Pancreas (tissue), 10 donors: ENCODE measurements around the gene RAE1. TPM values are rescaled to one million over a fixed set of nuclear protein-coding genes. Genes with fewer than 3 reads are reported as not detected.
A peak's percentile ranks its signal among the peaks of the same experiment; 100 is the strongest.

Experiments
- ATAC-seq, 4 donors: fragments of 200-7000 bp; cut with Tn5 transposase; one replicate each; pipeline versions ENCODE4 v1.8.0 to v1.9.1; 2020; ENCODE audit warnings: mild to moderate bottlenecking in 4 of 4, moderate library complexity in 4 of 4
- DNase-seq, 6 donors: peaks; one replicate each; pipeline ENCODE4 v3.0.0-alpha.2; 2020
- FAIRE-seq: peaks from 2 replicates; lab custom pipeline; 2012; peaks lifted over from hg19 to GRCh38; lab: Jason Lieb, UNC
- H3K27ac ChIP-seq, 4 donors: fragments of 200-600 bp; sonication (generic); 1 replicate in 3 of 4; 2 replicates in 1 of 4; pipeline versions ENCODE4 v1.5.0 to v1.8.0; 2020
- H3K27me3 ChIP-seq, 4 donors: fragments of 200-600 bp; one replicate each; pipeline ENCODE4 v1.8.0; 2021
- H3K36me3 ChIP-seq, 3 donors: fragments of 200-600 bp; sonication (generic) in 1 of 3; one replicate each; pipeline versions ENCODE4 v1.5.0 to v1.8.0; 2020 to 2021
- H3K4me1 ChIP-seq, 3 donors: fragments of 200-600 bp; one replicate each; pipeline ENCODE4 v1.8.0; 2021
- H3K4me3 ChIP-seq, 4 donors: fragments of 200-600 bp; sonication (generic) in 2 of 4; one replicate each; pipeline versions ENCODE4 v1.5.0 to v1.8.0; 2020 to 2021
- H3K9me3 ChIP-seq, 4 donors: fragments of 200-600 bp; one replicate each; pipeline ENCODE4 v1.8.0; 2021
- CTCF ChIP-seq, 4 donors: fragments of 200-600 bp; sonication (generic) in 3 of 4; IDR thresholded peaks; one replicate each; pipeline versions ENCODE4 v1.5.0 to v1.8.0; 2021; ENCODE audit warnings: antibody characterized with exemption in 4 of 4
- WGBS, 2 donors: extraction: QIAGEN DNeasy Blood & Tissue Kit; methylation state at CpG; one replicate each; pipeline ENCODE4 v1.1.7; 2013; 5-methylcytosine and 5-hydroxymethylcytosine counted together
- intact Hi-C, 3 donors: fragments of 100-400 bp; cut with DNase I; formaldehyde crosslinking; loops; one replicate each; pipeline versions ENCODE4 v1.11.1 to v1.14.2; 2022
- polyA plus RNA-seq, 2 donors: library from polyadenylated mRNA; stranded (reverse); fragments of 200-250 nt; gene quantifications; one replicate each; pipeline ENCODE4 v1.2.3, GENCODE V29; 2013
- total RNA-seq, 6 donors: library from RNA; stranded (reverse); fragmentation: NEBNext Ultra II Directional in 4 of 6; extraction: Animal tissue kit (Norgen Biotek cat#: 25700) in 4 of 6; gene quantifications; one replicate each; pipeline versions ENCODE4 v1.2.1 to v1.2.4, GENCODE V29; 2021 to 2023
- donor health status: healthy with polysubstance abuse.
- donor health status: DM: no; HTN: no; CAD: no; lungs with moderate emphysema.
- donor health status: DM: no; HTN: no; CAD: no.
- donor health status: control.
- donor health status: control.
- donor health status: Bipolar disorder and iron deficiency.
- donor health status: DM: yes; HTN: yes; CAD: no.
- donor health status: DM: no; HTN: no; CAD: no.
- donor health status: DM: no; HTN: no; CAD: no.
- donor health status: DM: yes; HTN: yes; CAD: no.

RAE1 gene
- total and polyA plus RNA-seq, 8 donors: 4.3 to 13.5 (median 6.6) TPM

GRCh38 chr20:57407541-57407956 is 56.5 kb downstream of the RAE1 start:
- no peak for TF ChIP-seq CTCF (IDR thresholded peaks at IDR 0.05)
- H3K36me3 ChIP-seq: peaks cover 0 to 18% (median 6%) of the 10 kb centered on the region in 3 donors
- H3K27me3 ChIP-seq: no peaks in the 10 kb centered on the region
- H3K4me1 ChIP-seq: no peaks in the 10 kb centered on the region
- H3K4me3 ChIP-seq: no peak overlapping the region
- ATAC-seq (no peak), DNase-seq (peak in 2 of 6 donors; percentile 13 to 66), FAIRE-seq (no peak)
- no peak overlapping the region for H3K27ac ChIP-seq
- intact Hi-C loops: no loop called here
- WGBS, 2 donors: 94 to 97% methylated on average over 29 of the region's 29 CpGs
- no peaks in the 10 kb centered on the region for H3K9me3 ChIP-seq

- Histone ChIP-seq H3K27ac (no peak overlapping the region), H3K27me3 (no peaks in the 10 kb centered on the region), H3K9me3 (no peaks in the 10 kb centered on the region), H3K4me1 (no peaks in the 10 kb centered on the region), H3K36me3 (peaks cover 0 to 18% (median 6%) of the 10 kb centered on the region in 3 donors), H3K4me3 (no peak overlapping the region)
- intact Hi-C loops: no loop called here
- peak in 1 of 6 donors; percentile 4 for DNase-seq
- no peak for ATAC-seq
- TF ChIP-seq CTCF (IDR thresholded peaks at IDR 0.05): no peak
- FAIRE-seq: no peak
- WGBS, 2 donors: 85 to 88% methylated on average over 13 of the region's 13 CpGs
Observed at GRCh38 chr20:57408131-57408530, 57.1 kb downstream of the RAE1 start.

- Histone ChIP-seq H3K9me3 (no peaks in the 10 kb centered on the region), H3K4me3 (no peak overlapping the region), H3K4me1 (no peaks in the 10 kb centered on the region), H3K27ac (no peak overlapping the region), H3K27me3 (no peaks in the 10 kb centered on the region), H3K36me3 (peaks cover 0 to 15% (median 6%) of the 10 kb centered on the region in 3 donors)
- intact Hi-C loops: no loop called here
- ATAC-seq: no peak
- 90 to 92% methylated on average over 29 of the region's 29 CpGs for WGBS, 2 donors
- no peak for FAIRE-seq
- no peak for TF ChIP-seq CTCF (IDR thresholded peaks at IDR 0.05)
- DNase-seq: peak in 2 of 6 donors; percentile 21 to 61
Observed at GRCh38 chr20:57408536-57409233, 57.6 kb downstream of the RAE1 start.

GRCh38 chr20:57409316-57409671 is 58.2 kb downstream of the RAE1 start:
- no peaks in the 10 kb centered on the region for H3K27me3 ChIP-seq
- intact Hi-C loops: no loop called here
- H3K4me1 ChIP-seq: no peaks in the 10 kb centered on the region
- ATAC-seq (no peak), FAIRE-seq (no peak), DNase-seq (peak in 2 of 6 donors; percentile 27 to 40)
- TF ChIP-seq CTCF (IDR thresholded peaks at IDR 0.05): no peak
- no peak overlapping the region for H3K4me3 ChIP-seq
- H3K36me3 ChIP-seq: peaks cover 0 to 13% (median 6%) of the 10 kb centered on the region in 3 donors
- no peaks in the 10 kb centered on the region for H3K9me3 ChIP-seq
- no peak overlapping the region for H3K27ac ChIP-seq
- WGBS, 2 donors: 87% methylated on average over 16 of the region's 16 CpGs
